SU-DHL-6 (cell line): Measurements from ENCODE around the gene S100A9.

Experiments
- H2AFZ ChIP-seq: fragments of 200-600 bp; sonication (generic); 2 replicates; pipeline ENCODE4 v1.6.1; 2014; ENCODE audit warnings: low read depth, mild to moderate bottlenecking, moderate library complexity, mixed read lengths, antibody characterized with exemption, low read length; ENCODE audit not compliant: severe bottlenecking
- H3F3A ChIP-seq: fragments of 200-600 bp; shearing (Covaris generic); 2 replicates; pipeline ENCODE4 v1.6.0; 2016; ENCODE audit warnings: antibody characterized with exemption, mild to moderate bottlenecking; ENCODE audit not compliant: insufficient read depth
- H3K27ac ChIP-seq: fragments of 200-600 bp; sonication (generic); 2 replicates; pipeline ENCODE4 v1.5.1; 2016; ENCODE audit warnings: low read depth, mild to moderate bottlenecking, low read length, moderate library complexity, mixed read lengths
- H3K27me3 ChIP-seq: fragments of 200-600 bp; sonication (generic), shearing (Covaris generic); 2 replicates; pipeline ENCODE4 v1.6.0; 2014; ENCODE audit warnings: mild to moderate bottlenecking, low read length
- H3K36me3 ChIP-seq: fragments of 200-600 bp; sonication (generic); 2 replicates; pipeline ENCODE4 v1.6.1; 2014; ENCODE audit warnings: mild to moderate bottlenecking, low read length, mixed read lengths
- H3K4me2 ChIP-seq: fragments of 300-600, 200-600 bp; shearing (Covaris generic), sonication (generic); 2 replicates; pipeline ENCODE4 v1.6.0; 2014; ENCODE audit warnings: low read length, low read depth, mild to moderate bottlenecking; ENCODE audit not compliant: poor library complexity, severe bottlenecking
- H3K4me3 ChIP-seq: fragments of 200-600 bp; sonication (generic); 2 replicates; pipeline ENCODE4 v1.5.1; 2014; ENCODE audit warnings: antibody characterized with exemption, low read length, mild to moderate bottlenecking, mixed read lengths; ENCODE audit not compliant: insufficient read depth, poor library complexity, severe bottlenecking
- H3K79me2 ChIP-seq: fragments of 200-600 bp; sonication (generic); 2 replicates; pipeline ENCODE4 v1.6.1; 2014; ENCODE audit warnings: mild to moderate bottlenecking, low read length, moderate library complexity; ENCODE audit not compliant: insufficient read depth
- H3K9ac ChIP-seq: fragments of 200-600 bp; sonication (generic); 2 replicates; pipeline ENCODE4 v1.7.0; 2014; ENCODE audit warnings: mild to moderate bottlenecking, low read length
- H3K9me2 ChIP-seq: fragments of 200-600 bp; sonication (generic); replicated peaks from 2 replicates; pipeline ENCODE4 v1.6.1; 2014; ENCODE audit warnings: low read length; ENCODE audit not compliant: insufficient read depth
- H3K9me3 ChIP-seq: fragments of 200-600 bp; sonication (generic); 2 replicates; pipeline ENCODE4 v1.6.1; 2014; ENCODE audit warnings: low read length, mixed read lengths; ENCODE audit not compliant: insufficient read depth
- H4K20me1 ChIP-seq: fragments of 200-600 bp; sonication (generic); 2 replicates; pipeline ENCODE4 v1.6.1; 2014; ENCODE audit warnings: low read depth, mild to moderate bottlenecking, antibody characterized with exemption, low read length, moderate library complexity, mixed read lengths
- CTCF ChIP-seq: fragments of 200-600 bp; sonication (generic); IDR thresholded peaks from one replicate; pipeline ENCODE4 v1.5.1; 2017; ENCODE audit warnings: antibody characterized with exemption, mild to moderate bottlenecking, low read length, moderate library complexity; ENCODE audit not compliant: insufficient read depth, poor library complexity, severe bottlenecking
- EZH2phosphoT487 ChIP-seq: fragments of 200-600 bp; sonication (generic), shearing (Covaris generic); conservative IDR thresholded peaks from 2 replicates; pipeline ENCODE4 v1.6.1; 2018; ENCODE audit warnings: mild to moderate bottlenecking, antibody characterized with exemption, low read length, moderate library complexity, mixed read lengths

Gene S100A9

GRCh38 chr1:153343811-153344717 lies 13.6 kb upstream of the S100A9 start:
- no peaks in the 10 kb centered on the region for H3K27me3 ChIP-seq
- H3K9me2 ChIP-seq: no peaks in the 10 kb centered on the region
- no peaks in the 10 kb centered on the region for H3K79me2 ChIP-seq
- H3F3A ChIP-seq: no peaks in the 10 kb centered on the region
- H3K9me3 ChIP-seq: no peaks in the 10 kb centered on the region
- no peaks in the 10 kb centered on the region for H3K36me3 ChIP-seq
- no peak overlapping the region for H3K4me3 ChIP-seq
- no peaks in the 10 kb centered on the region for H4K20me1 ChIP-seq
- no peak overlapping the region for H2AFZ ChIP-seq
- H3K4me2 ChIP-seq: no peak overlapping the region
- no peak overlapping the region for H3K27ac ChIP-seq
- no peak for TF ChIP-seq EZH2phosphoT487
- no peak for TF ChIP-seq CTCF
- H3K9ac ChIP-seq: no peak overlapping the region

GRCh38 chr1:153344718-153345025 lies 13.0 kb upstream of the S100A9 start:
- TF ChIP-seq CTCF (no peak), EZH2phosphoT487 (no peak)

GRCh38 chr1:153345187-153346076 lies 12.2 kb upstream of the S100A9 start:
- no peaks in the 10 kb centered on the region for H3K27me3 ChIP-seq
- H3K9ac ChIP-seq: no peak overlapping the region
- H3K27ac ChIP-seq: no peak overlapping the region
- H3K36me3 ChIP-seq: no peaks in the 10 kb centered on the region
- no peaks in the 10 kb centered on the region for H3F3A ChIP-seq
- no peak for TF ChIP-seq CTCF
- TF ChIP-seq EZH2phosphoT487: no peak
- H2AFZ ChIP-seq: no peak overlapping the region
- H3K4me2 ChIP-seq: no peak overlapping the region
- H3K9me3 ChIP-seq: no peaks in the 10 kb centered on the region
- H3K4me3 ChIP-seq: no peak overlapping the region
- no peaks in the 10 kb centered on the region for H3K79me2 ChIP-seq
- H4K20me1 ChIP-seq: no peaks in the 10 kb centered on the region
- H3K9me2 ChIP-seq: no peaks in the 10 kb centered on the region

More at GRCh38 chr1:153344718-153345025, 13.0 kb upstream of the S100A9 start:
- H3K9me3 ChIP-seq: no peaks in the 10 kb centered on the region
- H3K4me3 ChIP-seq: no peak overlapping the region
- no peaks in the 10 kb centered on the region for H3K79me2 ChIP-seq
- no peak overlapping the region for H2AFZ ChIP-seq
- no peak overlapping the region for H3K27ac ChIP-seq
- H3K27me3 ChIP-seq: no peaks in the 10 kb centered on the region
- H3F3A ChIP-seq: no peaks in the 10 kb centered on the region
- no peak overlapping the region for H3K4me2 ChIP-seq
- H3K9ac ChIP-seq: no peak overlapping the region
- no peaks in the 10 kb centered on the region for H3K9me2 ChIP-seq
- no peaks in the 10 kb centered on the region for H4K20me1 ChIP-seq
- H3K36me3 ChIP-seq: no peaks in the 10 kb centered on the region
